GM19372 (cell line): Measurements from ENCODE around the gene ITIH4.

ENCODE experiments used
- ATAC-seq: cut with Tn5 transposase; IDR thresholded peaks from one replicate; pipeline ENCODE4 v1.9.1; 2021; ENCODE audit warnings: mild to moderate bottlenecking, low read depth, moderate library complexity; ENCODE audit not compliant: unreplicated experiment

ITIH4 gene

DNA sequence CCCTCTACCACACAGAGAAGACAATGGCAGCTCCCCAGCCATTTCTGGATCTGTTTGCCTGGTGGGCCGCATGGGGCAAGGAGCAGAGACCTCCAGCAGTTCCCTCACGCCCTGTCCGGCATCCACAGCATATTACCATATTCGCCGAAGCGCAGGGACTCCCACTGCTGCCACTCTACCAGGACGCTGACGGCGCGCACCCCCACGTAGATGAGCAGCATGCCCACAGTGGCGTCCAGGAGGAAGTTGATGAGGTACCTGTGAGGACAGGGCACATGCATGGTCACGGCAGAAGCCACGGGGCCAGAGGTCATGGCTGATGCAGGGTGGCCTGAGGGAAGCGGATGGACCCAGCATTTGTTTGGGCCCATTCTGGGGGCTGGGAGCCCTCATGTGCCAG is 19.2 kb upstream of the ITIH4 start:
- no peak for ATAC-seq

DNA sequence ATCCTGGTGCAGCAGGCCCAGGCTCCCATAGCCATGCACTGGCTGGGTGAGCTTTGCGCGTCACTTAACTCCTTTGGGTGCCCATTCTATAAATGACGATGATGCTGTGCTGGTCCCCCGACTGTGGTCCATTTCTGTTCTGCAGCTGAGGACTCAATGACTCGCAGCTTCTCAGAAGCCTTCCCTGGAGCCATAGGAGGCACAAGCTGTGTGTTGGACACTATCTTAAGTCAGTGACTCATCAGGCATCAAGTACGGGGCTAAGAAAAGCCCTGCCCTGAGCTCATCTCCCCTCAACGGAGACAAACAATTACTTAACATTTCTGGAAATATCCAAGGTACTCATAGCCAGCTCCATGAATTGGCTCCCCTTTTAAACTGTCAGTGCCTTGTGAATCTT is 18.1 kb upstream of the ITIH4 start:
- ATAC-seq: no peak

DNA sequence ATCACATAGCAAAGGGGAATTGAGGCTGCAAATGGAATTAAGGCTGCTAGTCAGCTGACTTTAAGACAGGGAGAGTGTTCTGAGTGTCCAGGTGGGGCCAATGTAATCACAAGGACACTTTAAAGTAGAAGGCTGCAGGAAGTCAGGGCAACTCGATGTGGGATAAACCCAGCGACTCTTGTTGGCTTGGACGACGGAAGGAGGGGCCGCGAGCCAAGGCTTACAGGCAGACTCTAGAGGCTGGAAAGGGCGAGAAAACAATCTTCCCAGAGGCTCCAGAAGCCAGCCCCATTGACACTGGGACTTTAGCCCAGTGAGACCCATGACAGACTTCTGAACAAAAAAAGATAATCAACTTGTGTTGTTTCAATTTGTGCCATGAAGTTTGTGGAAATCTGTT is 17.3 kb upstream of the ITIH4 start:
- no peak for ATAC-seq

DNA sequence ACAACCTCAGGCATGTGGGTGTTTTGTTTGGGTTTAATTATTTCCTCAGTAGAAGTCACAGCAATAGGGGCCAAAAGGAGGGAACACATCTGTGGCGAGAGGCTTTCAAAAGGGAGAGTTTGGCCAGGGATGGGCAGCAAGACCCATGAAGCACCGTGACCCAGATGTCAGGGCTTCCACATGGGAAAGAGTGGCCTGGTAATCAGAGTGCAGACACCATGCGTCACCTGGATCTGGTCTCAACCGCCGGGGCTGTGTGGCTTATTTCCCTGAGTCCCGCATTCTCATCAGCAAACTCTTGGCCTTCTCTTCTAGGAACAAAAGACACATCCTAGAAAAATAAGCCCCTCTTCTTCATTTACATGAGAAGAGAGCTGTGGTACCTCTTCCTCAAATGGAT is 16.8 kb upstream of the ITIH4 start:
- no peak for ATAC-seq

- ATAC-seq: no peak
Measured at GRCh38 chr3:52846432-52846965, 16.0 kb upstream of the ITIH4 start.

DNA sequence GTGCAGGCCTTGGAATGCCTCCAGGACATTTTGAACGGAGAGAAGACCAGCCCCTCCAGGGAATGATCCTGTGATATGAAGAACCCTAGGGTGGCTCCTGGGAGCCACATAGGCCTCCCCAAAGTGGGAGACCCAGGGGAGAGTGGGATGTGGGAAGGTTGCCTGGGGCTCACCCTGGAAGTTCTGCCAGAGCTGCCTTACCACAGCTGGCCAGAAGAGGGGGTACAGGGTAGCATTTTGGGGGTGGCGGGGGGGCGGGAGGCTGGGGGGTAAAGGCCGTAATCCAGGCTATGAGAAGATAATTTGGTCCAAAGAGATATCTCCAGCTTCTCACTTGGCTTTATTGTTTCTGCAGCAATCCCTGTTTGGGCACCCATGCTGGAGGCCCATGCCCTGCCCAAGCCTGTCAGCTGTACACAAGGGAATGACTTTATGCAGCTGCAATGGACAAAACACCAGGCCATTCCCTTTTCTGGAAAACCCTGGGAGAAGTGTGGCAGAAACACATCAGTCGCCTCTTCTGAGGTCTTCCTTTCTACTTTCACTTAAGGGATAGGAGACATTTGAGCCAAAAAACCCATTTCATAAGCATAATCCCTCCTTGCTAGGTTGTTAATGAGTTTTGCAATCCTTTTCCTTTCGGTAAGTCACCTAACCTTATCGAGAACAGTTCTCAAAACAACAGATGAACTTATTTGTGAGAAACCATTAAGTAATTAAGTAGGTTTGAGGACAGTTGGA is 15.4 kb upstream of the ITIH4 start:
- ATAC-seq: no peak

- ATAC-seq: no peak
Measured at GRCh38 chr3:52845157-52845556, 14.7 kb upstream of the ITIH4 start.

- ATAC-seq: no peak
Measured at GRCh38 chr3:52844290-52844975, 14.0 kb upstream of the ITIH4 start.

DNA sequence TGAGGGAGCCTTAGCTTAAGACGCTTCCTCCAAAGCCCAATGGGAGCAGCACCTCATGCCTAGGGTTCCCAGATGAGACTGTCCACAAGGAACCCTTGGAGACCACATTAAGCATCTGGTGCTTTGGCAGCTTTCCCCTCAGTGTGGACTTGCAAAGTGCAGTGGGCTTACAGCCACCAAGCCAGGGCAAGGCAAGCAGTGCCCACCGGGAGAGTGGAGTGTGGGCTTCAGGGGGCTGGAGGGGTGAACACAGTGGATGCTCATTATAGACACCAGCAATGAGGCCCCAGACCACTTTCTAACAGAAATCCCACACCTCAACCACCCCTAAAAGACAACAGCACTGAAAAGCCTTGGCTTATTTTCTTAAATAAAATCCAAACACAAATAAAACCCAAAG is 13.4 kb upstream of the ITIH4 start:
- ATAC-seq: no peak

DNA sequence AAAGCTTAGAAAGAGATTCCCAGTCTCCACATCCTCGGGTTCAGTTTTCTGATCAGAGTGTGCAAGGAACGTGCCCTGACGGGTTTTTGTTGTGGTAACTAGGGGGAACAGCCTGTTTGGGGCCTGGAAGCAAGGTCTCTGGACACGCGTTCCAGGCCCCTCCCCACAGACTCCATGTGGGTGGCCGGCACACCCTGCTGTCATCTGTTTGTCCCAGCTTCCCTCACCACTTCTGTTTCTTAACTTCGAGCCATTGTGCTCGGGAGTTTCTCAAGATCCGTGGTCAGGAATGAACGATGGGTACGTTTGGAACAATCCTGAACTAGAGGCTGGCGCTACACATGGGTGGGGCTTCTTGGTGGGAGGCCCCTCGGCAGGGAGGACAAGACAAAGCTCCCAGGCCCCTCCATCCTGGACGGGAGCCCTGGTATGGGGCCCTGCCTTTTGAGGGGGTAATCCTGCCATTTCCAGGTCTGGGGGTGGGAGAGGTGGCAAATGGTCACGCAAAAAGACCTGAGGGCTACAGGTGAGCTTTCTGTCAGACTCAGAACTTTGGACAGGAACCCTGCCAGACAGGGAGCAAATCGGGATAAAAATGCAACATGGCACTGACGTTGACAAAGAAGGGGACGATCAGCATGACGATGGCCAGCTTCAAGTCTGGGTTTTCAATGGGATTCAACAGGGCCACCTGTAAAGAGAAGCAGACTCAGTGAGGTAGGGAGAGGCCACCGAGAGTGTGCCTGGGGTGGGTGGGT is 12.8 kb upstream of the ITIH4 start:
- no peak for ATAC-seq

DNA sequence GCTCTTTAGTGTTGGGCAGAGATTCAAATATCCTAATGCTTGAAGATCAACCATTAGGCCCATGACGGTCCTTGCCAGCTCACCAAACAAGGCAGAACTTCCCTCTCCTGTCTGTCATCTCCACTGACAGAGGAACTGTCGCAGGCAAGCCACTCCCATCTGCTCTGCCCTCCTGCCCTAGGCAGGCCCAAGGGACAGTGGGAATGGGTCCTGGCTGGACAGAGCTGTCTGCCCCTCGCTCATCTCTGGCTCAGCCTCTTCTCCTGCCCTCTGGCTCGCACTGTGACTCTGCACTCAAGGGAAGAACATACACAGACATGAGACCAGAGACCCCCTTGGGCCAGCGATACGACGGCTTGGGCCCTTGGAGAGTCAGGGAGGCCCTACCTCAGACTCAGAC is 12.0 kb upstream of the ITIH4 start:
- no peak for ATAC-seq

DNA sequence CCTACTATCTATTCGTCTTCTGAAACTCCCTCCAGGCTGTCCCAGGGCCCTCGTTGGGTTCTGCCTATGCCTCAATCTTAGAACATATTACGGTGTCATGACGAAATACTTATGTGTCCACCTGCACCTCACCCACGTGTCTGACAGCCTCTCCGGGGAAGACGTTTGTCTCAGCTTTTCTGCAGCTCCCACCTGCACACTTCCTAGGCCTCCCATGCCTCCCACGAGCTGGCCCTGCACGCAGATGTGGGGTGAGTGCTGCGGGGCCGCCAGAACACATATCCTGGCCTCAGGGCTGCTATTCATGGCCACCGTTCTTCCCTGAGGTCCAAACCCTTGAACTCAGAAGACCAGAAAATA is 11.5 kb upstream of the ITIH4 start:
- ATAC-seq: no peak

DNA sequence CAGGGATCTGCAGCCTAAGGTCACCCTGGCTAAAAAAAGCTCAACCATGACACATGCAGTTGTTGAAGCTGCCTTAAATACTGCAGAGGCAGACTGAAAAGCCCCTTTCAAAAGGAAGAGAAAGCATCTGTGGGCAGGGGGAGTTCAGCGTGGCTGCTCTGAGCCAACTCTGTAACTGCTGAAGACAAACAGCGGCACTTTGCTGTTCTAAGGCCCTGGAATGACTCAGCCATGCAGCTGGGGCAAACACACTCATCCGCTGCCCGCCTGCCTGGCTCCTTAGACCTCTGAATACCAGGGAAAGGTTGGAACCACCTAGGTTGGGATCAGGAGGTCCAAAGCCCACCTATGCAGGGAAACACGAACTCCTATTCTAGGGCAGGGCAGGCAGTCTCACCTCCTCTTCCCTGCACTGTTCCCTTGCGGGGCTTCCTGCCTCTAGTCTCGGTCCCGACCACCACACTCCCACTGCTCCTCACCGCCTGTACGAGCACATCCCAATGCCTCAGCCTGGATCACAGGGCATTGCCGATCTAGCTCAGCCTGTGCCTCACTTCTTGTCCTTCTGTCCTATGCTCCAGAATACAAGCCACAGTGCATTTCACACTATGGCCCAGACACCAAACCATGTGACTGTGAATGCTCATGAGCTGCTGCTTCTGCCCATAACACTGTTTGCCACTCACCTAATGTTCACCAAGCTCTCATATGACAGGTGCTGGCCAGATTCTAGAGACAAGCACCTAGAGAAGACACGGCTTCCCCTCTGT is 10.9 kb upstream of the ITIH4 start:
- no peak for ATAC-seq

GRCh38 chr3:52839892-52840545 is 9.5 kb upstream of the ITIH4 start:
- no peak for ATAC-seq

DNA sequence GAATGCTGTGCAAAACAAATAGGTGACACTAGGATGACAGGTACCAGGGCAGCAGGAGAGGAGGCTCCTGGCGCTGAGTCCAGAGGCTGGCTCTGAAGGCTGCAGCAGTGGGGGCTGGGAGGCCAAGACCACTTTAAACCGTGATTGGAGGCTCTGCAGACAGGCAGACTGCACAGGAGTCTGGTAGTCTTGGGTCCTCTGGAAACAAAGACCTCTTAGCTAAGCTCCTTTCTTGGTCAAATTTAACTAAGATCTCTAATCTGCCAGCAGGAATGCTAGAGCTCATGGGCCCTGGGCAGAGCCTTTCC is 8.8 kb upstream of the ITIH4 start:
- ATAC-seq: no peak

DNA sequence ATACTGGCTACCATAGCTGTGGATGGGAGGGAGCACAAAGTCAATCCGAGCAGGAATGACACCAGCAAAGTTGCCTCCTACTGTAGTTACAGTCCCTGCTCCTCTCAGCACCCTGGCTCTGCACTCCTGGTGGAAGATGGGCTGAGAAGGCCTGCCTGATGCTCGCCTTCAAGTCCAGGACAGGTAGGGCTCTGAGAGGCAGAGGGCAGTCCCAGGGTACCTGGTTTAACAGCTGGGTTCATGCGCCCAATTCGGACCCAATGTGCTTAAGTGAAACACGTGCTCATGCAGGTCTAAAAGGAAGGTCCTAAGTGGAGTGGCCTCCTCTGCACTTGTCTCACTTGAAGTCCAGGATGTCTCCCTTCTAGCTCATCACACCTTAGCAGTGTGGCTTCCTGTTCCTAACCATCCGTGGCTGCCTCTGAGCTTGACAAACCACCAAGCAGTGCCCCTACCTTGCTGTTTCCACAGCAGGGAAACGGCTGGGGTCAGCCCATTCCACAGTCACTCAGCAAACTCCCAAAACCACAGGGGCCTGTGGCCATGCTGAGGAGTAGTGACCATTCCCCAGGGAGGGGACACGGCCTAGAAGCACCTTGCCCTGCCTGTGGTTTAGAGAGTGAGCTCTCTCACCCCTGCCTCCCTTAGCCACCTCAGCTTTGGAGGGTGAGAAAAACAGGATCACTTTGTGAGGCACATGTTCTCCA is 8.2 kb upstream of the ITIH4 start:
- no peak for ATAC-seq

DNA sequence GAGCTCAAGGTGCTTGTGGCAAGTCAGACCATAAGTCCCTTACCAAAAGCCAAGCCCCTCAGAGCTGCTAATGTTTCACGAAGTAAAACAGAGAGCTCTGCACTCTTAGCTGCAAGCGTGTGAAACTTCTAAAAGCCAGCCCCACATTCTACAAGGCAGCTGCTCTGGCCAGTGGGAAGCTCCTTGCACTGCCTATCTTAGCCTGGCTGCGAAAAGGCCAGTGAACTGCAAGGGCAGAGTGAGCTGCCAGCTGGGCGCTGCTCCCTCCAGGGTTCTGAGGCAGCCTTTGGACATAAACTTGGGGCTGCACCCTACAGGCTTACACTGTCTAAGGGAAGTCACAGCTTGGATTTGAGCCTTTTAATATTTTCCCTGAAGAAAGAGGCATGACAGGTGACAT is 6.5 kb upstream of the ITIH4 start:
- no peak for ATAC-seq

DNA sequence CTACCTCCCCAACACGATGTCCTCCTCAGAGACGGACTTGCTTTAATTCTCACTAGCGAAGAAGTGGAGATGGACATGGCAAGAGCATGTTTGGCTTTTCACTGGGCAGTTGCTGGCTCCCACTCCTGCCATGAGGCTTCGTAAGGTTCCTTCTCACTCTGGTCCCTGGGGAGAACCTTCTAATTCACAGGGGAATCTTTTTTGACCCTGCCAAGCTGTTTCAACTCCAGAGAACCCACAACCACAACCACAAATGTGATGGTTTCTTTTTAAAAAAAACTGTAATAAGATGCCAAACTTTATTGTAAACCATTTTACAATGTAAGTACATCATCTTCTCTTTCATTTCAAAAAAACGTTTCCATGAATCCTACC is 6.0 kb upstream of the ITIH4 start:
- ATAC-seq: no peak

DNA sequence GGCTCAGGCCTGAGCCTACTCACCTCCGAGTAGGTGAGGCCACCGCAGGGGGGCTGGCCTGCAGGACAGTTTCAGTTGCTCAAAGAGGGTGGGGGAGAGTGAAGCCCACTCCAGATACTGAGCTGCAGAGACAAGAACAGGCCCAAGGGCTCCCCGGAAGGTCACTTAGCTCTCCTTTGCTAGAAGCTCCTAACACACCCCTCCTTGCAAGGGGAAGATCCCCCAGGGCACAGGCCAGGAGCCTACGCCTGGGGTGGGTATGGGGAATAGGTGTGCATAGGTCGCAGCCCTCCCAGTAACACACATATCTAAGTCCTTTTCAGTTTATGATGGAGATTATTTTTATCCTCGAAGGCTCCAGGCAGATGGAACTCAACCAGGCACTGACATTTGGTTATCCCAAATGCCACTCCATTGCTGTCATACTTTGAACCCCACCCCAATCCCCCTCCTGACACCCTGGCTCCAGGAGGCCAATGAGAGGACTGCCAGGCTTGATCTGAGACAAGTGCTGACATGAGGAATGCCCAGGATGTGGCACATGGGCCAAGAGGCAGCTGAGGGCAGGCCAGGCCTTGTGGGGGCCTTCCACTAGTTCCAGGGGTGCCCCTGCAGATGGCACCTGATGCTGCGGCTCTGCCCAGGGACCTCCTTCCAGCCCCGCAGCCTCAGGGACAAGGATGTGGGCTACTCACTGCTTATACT is 5.4 kb upstream of the ITIH4 start:
- ATAC-seq: no peak
